ENCODE measurements around the gene CRP. TPM values are rescaled to one million over a fixed set of nuclear protein-coding genes. Genes with fewer than 3 reads are reported as not detected.
"Not testable (repeated sequence)": the region's sequence is repeated elsewhere in the genome, so short reads cannot be mapped to it uniquely, and the experiment has no call there.

Gene CRP
- total and polyA plus RNA-seq, 7 experiments from 2014 or later = not detected

DNA sequence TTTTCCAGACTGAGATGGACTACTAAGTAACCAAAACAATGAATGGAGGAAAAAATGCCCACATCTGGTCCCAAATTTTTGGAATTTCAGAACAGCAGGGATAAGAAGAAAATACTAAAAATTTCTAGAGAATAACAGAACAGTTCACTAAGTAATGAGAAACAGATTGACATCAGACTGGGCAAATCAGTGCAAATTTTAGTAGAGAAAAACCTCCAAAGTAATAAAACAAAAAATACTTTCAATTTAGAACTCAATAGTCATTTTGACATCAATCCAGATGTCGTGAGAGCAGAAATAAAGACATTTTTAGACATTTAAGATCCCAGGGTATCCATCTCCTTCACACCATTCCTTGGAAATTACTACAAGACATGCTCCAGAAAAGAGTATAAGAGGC is 39.3 kb downstream of the CRP start:
- Mint-ChIP-seq H3K27me3 (peaks cover 8 to 28% (median 17%) of the 10 kb centered on the region in 5 donors), H3K4me3 (no peak overlapping the region), H3K4me1 (no peaks in the 10 kb centered on the region), H3K9me3 (no peaks in the 10 kb centered on the region), H3K36me3 (no peaks in the 10 kb centered on the region), H3K27ac (no peak overlapping the region)
- H3K27me3 ChIP-seq (ENCODE audit: control insufficient read depth in 2 of 2, insufficient read depth in 2 of 2, low read length in 2 of 2) = no peaks in the 10 kb centered on the region
- H3K4me3 ChIP-seq (ENCODE audit: low read length) = no peak overlapping the region
- no peak for ATAC-seq
- intact Hi-C loops (cut with micrococcal nuclease) = no loop called here
- ChIA-PET POLR2A (no interaction called here), CTCF (no interaction called here)
- no peaks in the 10 kb centered on the region for H3K4me1 ChIP-seq (ENCODE audit: control insufficient read depth in 2 of 2, insufficient read depth in 2 of 2, low read length in 2 of 2)
- H3K36me3 ChIP-seq (ENCODE audit: control insufficient read depth in 2 of 3, insufficient read depth in 3 of 3, low read length in 3 of 3) = no peaks in the 10 kb centered on the region
- H3K9me3 ChIP-seq (ENCODE audit: control insufficient read depth in 2 of 3, low read length in 3 of 3) = no peaks in the 10 kb centered on the region
- no peak for DNase-seq
- H3K27ac ChIP-seq (ENCODE audit: low read depth, low read length) = no peak overlapping the region

DNA sequence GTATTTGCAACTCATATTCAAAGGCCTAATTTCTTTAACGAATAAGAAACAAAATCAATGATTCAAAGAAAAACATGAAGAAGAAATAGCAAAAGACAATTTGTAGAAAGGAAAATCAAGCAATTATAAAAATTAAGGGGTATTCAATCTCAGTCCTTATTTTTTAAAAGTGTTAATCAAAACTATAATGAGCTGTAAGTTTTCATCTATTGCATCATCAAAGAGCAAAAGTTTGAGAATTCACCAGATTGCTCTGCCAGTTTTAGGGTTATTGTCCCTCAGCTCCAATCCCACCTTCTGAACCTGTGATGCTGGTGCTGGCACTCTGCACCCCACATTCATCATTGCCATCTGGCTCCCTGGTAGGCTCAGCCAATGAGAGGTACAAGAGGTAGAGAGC is 42.0 kb downstream of the CRP start:
- intact Hi-C loops (cut with micrococcal nuclease); H3K4me1 ChIP-seq (ENCODE audit: control insufficient read depth in 2 of 2, insufficient read depth in 2 of 2, low read length in 2 of 2); DNase-seq; H3K4me3 Mint-ChIP-seq; H3K9me3 Mint-ChIP-seq; H3K36me3 Mint-ChIP-seq; H3K4me1 Mint-ChIP-seq; POLR2A ChIA-PET; H3K4me3 ChIP-seq (ENCODE audit: low read length); ATAC-seq; H3K9me3 ChIP-seq (ENCODE audit: control insufficient read depth in 2 of 3, low read length in 3 of 3); H3K27me3 ChIP-seq (ENCODE audit: control insufficient read depth in 2 of 2, insufficient read depth in 2 of 2, low read length in 2 of 2); H3K36me3 ChIP-seq (ENCODE audit: control insufficient read depth in 2 of 3, insufficient read depth in 3 of 3, low read length in 3 of 3); H3K27ac Mint-ChIP-seq; H3K27ac ChIP-seq (ENCODE audit: low read depth, low read length); CTCF ChIA-PET: not testable (repeated sequence)
- peaks cover 8 to 30% (median 26%) of the 10 kb centered on the region in 5 donors for H3K27me3 Mint-ChIP-seq

- peaks cover 0 to 6% (median 0%) of the 10 kb centered on the region in 3 experiments for H3K9me3 ChIP-seq (ENCODE audit: control insufficient read depth in 2 of 3, low read length in 3 of 3)
- no peak overlapping the region for H3K27ac ChIP-seq (ENCODE audit: low read depth, low read length)
- CTCF ChIA-PET = no interaction called here
- Mint-ChIP-seq H3K4me1 (no peaks in the 10 kb centered on the region), H3K4me3 (no peak overlapping the region), H3K27ac (no peak overlapping the region), H3K27me3 (peaks cover 3 to 33% (median 20%) of the 10 kb centered on the region in 5 donors), H3K36me3 (peaks cover 0 to 2% (median 0%) of the 10 kb centered on the region in 5 donors), H3K9me3 (peaks cover 1 to 13% (median 5%) of the 10 kb centered on the region in 11 donors)
- intact Hi-C loops (cut with micrococcal nuclease) = no loop called here
- ATAC-seq (no peak), DNase-seq (no peak)
- no peaks in the 10 kb centered on the region for H3K4me1 ChIP-seq (ENCODE audit: control insufficient read depth in 2 of 2, insufficient read depth in 2 of 2, low read length in 2 of 2)
- no peak overlapping the region for H3K4me3 ChIP-seq (ENCODE audit: low read length)
- H3K27me3 ChIP-seq (ENCODE audit: control insufficient read depth in 2 of 2, insufficient read depth in 2 of 2, low read length in 2 of 2) = no peaks in the 10 kb centered on the region
- POLR2A ChIA-PET = no interaction called here
- H3K36me3 ChIP-seq (ENCODE audit: control insufficient read depth in 2 of 3, insufficient read depth in 3 of 3, low read length in 3 of 3) = no peaks in the 10 kb centered on the region
These were observed 45.1 kb downstream of the CRP start for GRCh38 chr1:159669338-159669737.

- DNase-seq = no peak
- Mint-ChIP-seq H3K9me3 (peaks cover 5 to 19% (median 9%) of the 10 kb centered on the region in 11 donors), H3K4me1 (no peaks in the 10 kb centered on the region), H3K4me3 (no peak overlapping the region), H3K36me3 (peaks cover 0 to 6% (median 0%) of the 10 kb centered on the region in 5 donors), H3K27ac (no peak overlapping the region), H3K27me3 (peaks cover 0 to 32% (median 18%) of the 10 kb centered on the region in 5 donors)
- POLR2A ChIA-PET = no interaction called here
- CTCF ChIA-PET = no interaction called here
- Histone ChIP-seq H3K27ac (ENCODE audit: low read depth, low read length) (no peak overlapping the region), H3K36me3 (ENCODE audit: control insufficient read depth in 2 of 3, insufficient read depth in 3 of 3, low read length in 3 of 3) (no peaks in the 10 kb centered on the region), H3K4me1 (ENCODE audit: control insufficient read depth in 2 of 2, insufficient read depth in 2 of 2, low read length in 2 of 2) (no peaks in the 10 kb centered on the region), H3K4me3 (ENCODE audit: low read length) (no peak overlapping the region), H3K9me3 (ENCODE audit: control insufficient read depth in 2 of 3, low read length in 3 of 3) (peaks cover 0 to 6% (median 0%) of the 10 kb centered on the region in 3 experiments), H3K27me3 (ENCODE audit: control insufficient read depth in 2 of 2, insufficient read depth in 2 of 2, low read length in 2 of 2) (no peaks in the 10 kb centered on the region)
- intact Hi-C loops (cut with micrococcal nuclease) = no loop called here
- no peak for ATAC-seq
These were observed 45.6 kb downstream of the CRP start for GRCh38 chr1:159668739-159669138.

DNA sequence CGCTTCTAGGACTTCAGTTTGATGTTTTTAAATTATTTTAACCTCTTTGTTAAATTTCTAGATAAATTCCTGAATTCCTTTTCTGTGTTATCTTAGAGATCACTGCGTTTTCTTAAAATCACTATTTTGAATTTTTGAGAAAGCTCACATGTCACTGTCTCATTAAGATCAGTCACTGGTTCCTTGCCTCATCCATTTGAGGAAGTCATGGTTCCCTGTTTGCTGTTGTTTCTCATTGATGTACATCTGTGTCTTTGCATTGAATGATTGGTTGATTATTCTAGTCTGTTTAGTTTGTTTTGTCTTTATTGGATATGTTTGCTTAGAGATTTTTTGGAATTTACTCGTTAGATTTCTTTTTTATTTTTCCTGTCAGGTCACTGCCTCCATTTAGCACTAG is 50.1 kb downstream of the CRP start:
- Histone ChIP-seq H3K4me3 (ENCODE audit: low read length) (no peak overlapping the region), H3K27me3 (ENCODE audit: control insufficient read depth in 2 of 2, insufficient read depth in 2 of 2, low read length in 2 of 2) (peaks cover 0 to 4% of the 10 kb centered on the region in 2 donors), H3K36me3 (ENCODE audit: control insufficient read depth in 2 of 3, insufficient read depth in 3 of 3, low read length in 3 of 3) (no peaks in the 10 kb centered on the region), H3K9me3 (ENCODE audit: control insufficient read depth in 2 of 3, low read length in 3 of 3) (peaks cover 0 to 6% (median 0%) of the 10 kb centered on the region in 3 experiments), H3K4me1 (ENCODE audit: control insufficient read depth in 2 of 2, insufficient read depth in 2 of 2, low read length in 2 of 2) (no peaks in the 10 kb centered on the region), H3K27ac (ENCODE audit: low read depth, low read length) (no peak overlapping the region)
- POLR2A ChIA-PET = no interaction called here
- CTCF ChIA-PET = no interaction called here
- H3K36me3 Mint-ChIP-seq = peaks cover 0 to 8% (median 0%) of the 10 kb centered on the region in 5 donors
- peaks cover 5 to 31% (median 13%) of the 10 kb centered on the region in 11 donors for H3K9me3 Mint-ChIP-seq
- DNase-seq (no peak), ATAC-seq (peak; percentile 36)
- H3K4me3 Mint-ChIP-seq = no peak overlapping the region
- H3K27ac Mint-ChIP-seq = no peak overlapping the region
- intact Hi-C loops (cut with micrococcal nuclease) = no loop called here
- H3K27me3 Mint-ChIP-seq = peaks cover 2 to 42% (median 29%) of the 10 kb centered on the region in 5 donors
- no peaks in the 10 kb centered on the region for H3K4me1 Mint-ChIP-seq

DNA sequence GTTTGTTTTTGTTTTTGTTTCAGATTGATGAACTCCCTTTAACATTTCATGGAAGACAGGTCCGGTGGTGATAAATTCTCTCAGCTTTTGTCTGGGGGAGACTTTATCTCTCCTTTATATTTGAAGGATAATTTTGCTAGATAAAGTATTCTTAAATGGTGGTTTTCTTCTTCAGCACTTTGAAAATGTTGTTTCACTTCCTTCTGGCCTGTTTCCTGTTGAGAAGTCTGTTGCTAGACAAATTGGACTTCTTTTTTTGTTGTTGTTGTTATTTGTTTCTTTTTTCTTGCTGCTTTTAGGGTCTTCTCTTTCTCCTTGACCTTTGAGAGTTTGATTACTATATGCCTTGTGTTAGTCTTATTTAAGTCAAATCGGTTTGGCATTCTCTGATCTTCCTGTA is 50.8 kb downstream of the CRP start:
- no peak overlapping the region for H3K27ac ChIP-seq (ENCODE audit: low read depth, low read length)
- no peaks in the 10 kb centered on the region for H3K36me3 ChIP-seq (ENCODE audit: control insufficient read depth in 2 of 3, insufficient read depth in 3 of 3, low read length in 3 of 3)
- H3K9me3 Mint-ChIP-seq = peaks cover 5 to 31% (median 13%) of the 10 kb centered on the region in 11 donors
- DNase-seq (no peak), ATAC-seq (no peak)
- peaks cover 2 to 42% (median 29%) of the 10 kb centered on the region in 5 donors for H3K27me3 Mint-ChIP-seq
- CTCF ChIA-PET = no interaction called here
- H3K4me1 Mint-ChIP-seq = no peaks in the 10 kb centered on the region
- H3K27me3 ChIP-seq (ENCODE audit: control insufficient read depth in 2 of 2, insufficient read depth in 2 of 2, low read length in 2 of 2) = peaks cover 0 to 4% of the 10 kb centered on the region in 2 donors
- intact Hi-C loops (cut with micrococcal nuclease) = no loop called here
- H3K27ac Mint-ChIP-seq = no peak overlapping the region
- no peak overlapping the region for H3K4me3 Mint-ChIP-seq
- peaks cover 0 to 6% (median 0%) of the 10 kb centered on the region in 3 experiments for H3K9me3 ChIP-seq (ENCODE audit: control insufficient read depth in 2 of 3, low read length in 3 of 3)
- no peak overlapping the region for H3K4me3 ChIP-seq (ENCODE audit: low read length)
- peaks cover 0 to 8% (median 0%) of the 10 kb centered on the region in 5 donors for H3K36me3 Mint-ChIP-seq
- H3K4me1 ChIP-seq (ENCODE audit: control insufficient read depth in 2 of 2, insufficient read depth in 2 of 2, low read length in 2 of 2) = no peaks in the 10 kb centered on the region
- POLR2A ChIA-PET = no interaction called here

Data from naive thymus-derived CD4-positive, alpha-beta T cell (primary cell).